CD4-positive, alpha-beta T cell treated with Interleukin-12 subunit alpha and Interleukin-12 subunit beta, for 1 hour (primary cell): ENCODE data around the gene ICAM4.
"Not testable (repeated sequence)": the region's sequence is repeated elsewhere in the genome, so short reads cannot be mapped to it uniquely, and the experiment has no call there.

ENCODE experiments used
- DNase-seq: peaks from one replicate; pipeline ENCODE4 v3.0.0-alpha.2; 2020

Gene ICAM4, protein sequence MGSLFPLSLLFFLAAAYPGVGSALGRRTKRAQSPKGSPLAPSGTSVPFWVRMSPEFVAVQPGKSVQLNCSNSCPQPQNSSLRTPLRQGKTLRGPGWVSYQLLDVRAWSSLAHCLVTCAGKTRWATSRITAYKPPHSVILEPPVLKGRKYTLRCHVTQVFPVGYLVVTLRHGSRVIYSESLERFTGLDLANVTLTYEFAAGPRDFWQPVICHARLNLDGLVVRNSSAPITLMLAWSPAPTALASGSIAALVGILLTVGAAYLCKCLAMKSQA

DNA sequence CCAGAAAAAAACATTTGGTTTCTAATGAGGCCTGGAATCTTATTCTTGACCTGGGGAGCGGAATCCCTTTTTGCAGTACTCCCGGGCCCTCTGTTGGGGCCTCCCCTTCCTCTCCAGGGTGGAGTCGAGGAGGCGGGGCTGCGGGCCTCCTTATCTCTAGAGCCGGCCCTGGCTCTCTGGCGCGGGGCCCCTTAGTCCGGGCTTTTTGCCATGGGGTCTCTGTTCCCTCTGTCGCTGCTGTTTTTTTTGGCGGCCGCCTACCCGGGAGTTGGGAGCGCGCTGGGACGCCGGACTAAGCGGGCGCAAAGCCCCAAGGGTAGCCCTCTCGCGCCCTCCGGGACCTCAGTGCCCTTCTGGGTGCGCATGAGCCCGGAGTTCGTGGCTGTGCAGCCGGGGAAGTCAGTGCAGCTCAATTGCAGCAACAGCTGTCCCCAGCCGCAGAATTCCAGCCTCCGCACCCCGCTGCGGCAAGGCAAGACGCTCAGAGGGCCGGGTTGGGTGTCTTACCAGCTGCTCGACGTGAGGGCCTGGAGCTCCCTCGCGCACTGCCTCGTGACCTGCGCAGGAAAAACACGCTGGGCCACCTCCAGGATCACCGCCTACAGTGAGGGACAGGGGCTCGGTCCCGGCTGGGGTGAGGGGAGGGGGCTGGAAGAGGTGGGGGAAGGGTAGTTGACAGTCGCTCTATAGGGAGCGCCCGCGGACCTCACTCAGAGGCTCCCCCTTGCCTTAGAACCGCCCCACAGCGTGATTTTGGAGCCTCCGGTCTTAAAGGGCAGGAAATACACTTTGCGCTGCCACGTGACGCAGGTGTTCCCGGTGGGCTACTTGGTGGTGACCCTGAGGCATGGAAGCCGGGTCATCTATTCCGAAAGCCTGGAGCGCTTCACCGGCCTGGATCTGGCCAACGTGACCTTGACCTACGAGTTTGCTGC is at the start of gene ICAM4:
ICAM4 (plus strand) TSS at position 153 of the 935 bp plus-strand sequence; CDS start at position 211, 58 bp downstream.
- DNase-seq: peak; percentile 45

DNA sequence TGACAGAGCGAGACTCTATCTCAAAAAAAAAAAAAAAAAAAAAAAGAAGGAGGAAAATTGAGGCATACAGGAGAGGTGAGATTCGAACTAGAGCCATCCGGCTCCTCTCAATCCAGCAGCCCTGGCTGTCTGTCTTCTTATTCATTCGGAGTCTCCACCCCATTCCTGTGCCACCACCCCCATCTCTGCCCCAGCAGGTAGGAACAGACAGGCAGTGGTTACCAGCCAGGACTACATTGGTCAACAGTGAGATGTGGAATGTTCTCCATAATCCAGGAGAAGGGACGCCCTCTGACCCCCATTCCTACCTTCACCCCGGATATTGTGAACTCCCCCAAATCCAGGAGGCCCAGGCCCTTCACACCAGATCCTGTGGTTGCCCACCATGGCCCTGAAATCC is 49.1 kb upstream of the ICAM4 start:
- DNase-seq: no peak

DNA sequence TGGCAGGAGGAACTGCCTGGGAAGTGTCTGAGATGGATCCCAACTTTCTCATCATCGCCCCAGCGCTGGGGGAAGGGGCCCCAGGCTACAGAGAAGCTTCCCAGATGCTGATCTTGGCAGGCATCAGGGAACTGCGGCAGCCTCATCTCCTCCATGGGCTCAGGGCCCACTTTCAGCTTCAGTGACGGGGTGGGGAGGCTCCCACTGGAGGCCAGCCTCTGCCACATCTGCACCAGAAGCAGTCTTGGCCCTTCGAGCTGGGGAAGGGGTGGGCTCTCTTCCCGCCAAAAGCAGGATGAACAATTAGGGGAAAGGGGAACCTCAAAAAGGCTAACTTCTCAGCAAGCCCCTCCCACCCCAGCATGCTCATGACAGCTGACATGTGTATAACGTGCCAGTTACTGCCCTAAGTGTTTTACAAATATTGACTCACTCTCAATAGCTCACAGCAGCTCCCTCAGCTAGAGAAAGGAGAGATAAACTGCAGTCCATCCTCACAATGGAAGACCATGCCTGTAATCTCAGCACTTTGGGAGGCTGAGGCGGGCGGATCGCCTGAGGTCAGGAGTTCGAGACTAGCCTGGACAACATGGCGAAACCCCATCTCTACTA is 48.5 kb upstream of the ICAM4 start:
- no peak for DNase-seq

DNA sequence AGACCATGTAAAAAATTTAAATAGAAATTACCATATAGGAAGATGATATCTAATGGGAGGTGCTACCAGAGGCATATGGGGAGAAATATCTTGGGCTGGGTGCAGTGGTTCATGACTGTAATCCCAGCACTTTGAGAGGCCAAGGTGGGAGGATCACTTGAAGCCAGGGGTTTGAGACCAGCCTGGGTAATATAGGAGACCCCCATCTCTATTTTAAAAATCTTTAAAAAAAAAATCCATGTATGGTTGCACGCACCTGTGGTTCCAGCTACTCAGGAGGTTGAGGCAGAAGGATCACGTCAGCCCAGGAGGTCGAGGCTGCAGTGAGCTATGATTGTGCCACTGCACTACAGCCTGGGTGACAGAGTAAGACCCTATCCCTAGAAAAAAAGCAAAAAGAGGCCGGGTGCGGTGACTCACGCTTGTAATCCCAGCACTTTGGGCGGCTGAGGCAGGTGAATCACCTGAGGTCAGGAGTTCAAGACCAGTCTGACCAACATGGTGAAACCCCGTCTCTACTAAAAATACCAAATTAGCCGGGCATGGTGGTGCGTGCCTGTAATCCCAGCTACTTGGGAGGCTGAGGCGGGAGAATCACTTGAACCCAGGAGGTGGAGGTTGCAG is 44.8 kb upstream of the ICAM4 start:
- not testable (repeated sequence) for DNase-seq

DNA sequence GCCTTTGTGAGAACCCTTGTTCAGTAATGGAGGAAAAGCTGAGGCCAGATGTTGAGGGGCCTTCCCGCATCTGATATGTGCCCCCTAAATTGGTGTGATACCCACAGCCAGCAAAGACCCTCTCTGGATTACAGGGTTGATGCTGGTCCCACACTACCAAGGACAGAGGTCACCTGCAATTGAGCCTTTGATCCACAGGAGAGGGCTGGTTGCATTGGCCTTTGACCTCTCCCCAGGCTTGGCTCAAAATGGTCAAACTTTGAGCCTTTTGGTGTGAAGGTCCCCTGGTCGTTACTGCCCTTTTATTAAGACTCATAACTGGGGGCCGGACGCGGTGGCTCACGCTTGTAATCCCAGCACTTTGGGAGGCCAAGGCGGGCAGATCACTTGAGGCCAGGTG is 43.1 kb upstream of the ICAM4 start:
- DNase-seq: no peak

DNA sequence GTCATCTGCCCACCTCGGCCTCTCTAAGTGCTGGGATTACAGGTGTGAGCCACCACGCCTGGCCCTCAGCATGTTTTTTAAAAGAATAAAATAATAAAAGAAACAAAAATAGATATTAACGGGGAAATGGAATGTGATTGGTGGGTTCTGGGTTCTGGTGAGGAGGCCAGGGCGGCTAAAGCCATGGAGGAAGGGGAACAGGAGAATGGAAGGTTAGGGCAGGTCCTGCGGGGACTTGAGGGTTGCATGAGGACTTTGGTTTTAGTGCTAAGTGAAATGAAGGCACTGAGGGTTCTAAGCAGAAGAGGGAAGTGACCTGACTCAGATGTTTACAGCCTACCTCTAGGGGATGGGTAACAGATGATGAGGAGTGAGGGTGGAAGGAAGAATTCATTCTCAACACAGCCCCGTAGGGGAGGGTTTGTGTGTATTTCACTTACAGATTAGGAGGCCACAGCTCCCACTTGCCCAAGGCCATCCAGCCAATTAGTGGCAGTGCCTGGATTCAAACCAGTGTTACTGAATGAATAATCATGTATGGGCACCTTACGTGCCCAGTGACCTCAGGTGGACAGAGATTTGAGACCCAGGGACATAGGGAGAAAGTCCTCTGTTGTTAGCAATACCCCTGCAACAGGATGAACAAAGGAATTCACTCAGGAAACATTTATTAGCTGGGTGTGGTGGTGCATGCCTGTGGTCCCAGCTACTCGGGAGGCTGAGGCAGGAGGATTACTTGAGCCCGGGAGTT is 41.4 kb upstream of the ICAM4 start:
- no peak for DNase-seq

DNA sequence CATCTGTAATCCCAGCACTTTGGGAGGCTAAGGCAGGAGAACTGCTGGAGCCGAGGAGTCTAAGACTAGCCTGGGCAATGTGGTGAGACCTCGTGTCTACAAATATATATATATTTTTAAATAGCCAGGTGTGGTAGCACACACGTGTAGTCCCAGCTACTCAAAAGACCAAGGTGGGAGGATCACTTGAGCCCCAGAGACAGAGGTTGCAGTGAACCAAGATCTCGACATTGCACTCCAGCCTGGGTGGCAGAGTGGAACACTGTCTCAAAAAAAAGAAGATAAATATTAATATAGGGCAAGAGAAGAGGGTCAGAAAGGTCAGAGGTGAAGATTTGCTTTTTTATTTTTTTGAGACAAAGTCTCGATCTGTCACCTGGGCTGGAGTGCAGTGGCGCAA is 40.2 kb upstream of the ICAM4 start:
- DNase-seq: no peak

DNA sequence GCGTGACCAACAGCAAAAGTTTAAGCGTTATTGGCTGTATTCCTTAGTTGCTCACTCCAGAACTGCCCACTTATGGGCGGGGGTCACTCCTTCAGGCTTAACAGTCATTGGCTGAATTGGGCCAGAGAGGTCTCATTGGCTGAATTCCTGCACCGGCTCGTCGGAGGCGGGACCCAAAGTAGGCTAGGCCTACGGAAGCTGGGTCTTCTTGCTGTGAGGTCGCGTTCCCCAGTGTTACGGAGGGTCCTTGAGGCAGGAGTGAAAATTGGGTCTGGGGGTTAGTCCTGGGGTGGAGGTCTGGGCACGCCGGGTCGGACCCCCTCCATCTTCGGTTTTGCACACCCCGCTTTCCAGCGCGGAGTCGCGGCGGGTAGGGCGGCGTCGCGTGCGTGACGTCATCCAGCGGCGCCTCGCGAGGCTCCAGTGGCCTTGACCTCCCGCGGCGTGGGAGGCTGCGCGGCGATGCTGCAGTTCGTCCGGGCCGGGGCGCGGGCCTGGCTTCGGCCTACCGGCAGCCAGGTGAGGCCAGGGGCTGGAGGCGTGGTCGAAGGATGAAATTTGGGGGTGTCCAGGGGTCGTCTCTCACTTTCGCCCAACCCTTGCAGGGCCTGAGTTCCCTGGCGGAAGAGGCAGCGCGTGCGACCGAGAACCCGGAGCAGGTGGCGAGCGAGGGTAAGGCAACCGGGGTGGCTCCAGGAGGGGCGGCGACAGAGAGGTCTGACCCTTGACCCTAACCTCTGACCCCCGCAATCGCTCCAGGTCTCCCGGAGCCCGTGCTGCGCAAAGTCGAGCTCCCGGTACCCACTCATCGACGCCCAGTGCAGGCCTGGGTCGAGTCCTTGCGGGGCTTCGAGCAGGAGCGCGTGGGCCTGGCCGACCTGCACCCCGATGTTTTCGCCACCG is 34.7 kb upstream of the ICAM4 start, which contains the start of gene MRPL4:
MRPL4 (plus strand) TSS at position 423 of the 903 bp plus-strand sequence; CDS start at position 463, 40 bp downstream.
- DNase-seq: peak; percentile 97

DNA sequence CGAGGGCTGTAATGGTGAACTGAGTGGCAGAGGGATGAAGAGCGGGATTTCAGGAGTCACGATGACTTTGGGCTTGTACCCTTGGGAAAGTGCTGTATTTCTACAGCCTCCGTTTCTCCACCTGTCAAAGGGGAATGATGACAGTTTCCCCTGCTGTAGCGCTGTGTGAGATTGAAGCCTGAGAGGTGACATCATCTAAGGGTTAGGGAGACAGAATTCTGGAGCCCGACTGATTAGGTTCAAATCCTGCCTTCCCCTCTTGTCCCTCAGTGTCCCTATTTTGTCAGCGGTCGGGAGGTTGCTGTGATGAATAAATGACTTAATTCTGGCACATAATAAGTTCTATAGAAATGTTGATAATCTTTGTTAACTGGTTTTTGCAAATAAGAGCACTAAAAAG is 34.0 kb upstream of the ICAM4 start:
- DNase-seq: no peak

DNA sequence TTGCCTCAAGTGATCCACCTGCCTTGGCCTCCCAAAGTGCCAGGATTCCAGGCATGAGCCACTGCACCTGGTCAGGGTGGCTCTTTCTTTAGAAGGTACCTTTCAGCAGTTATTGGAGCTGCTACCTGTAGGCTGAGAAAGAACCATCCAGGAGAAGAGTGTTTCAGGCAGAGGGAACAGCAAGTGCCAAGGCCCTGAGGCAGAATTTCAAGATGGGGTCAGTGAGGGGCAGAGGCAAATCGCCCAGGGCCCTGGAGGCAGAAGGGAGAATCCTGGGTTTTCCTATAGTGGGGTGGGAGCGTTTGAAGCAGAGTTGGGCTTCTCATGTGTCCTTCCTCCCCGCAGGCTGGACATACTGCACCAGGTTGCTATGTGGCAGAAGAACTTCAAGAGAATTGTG is 32.5 kb upstream of the ICAM4 start:
- DNase-seq: no peak

DNA sequence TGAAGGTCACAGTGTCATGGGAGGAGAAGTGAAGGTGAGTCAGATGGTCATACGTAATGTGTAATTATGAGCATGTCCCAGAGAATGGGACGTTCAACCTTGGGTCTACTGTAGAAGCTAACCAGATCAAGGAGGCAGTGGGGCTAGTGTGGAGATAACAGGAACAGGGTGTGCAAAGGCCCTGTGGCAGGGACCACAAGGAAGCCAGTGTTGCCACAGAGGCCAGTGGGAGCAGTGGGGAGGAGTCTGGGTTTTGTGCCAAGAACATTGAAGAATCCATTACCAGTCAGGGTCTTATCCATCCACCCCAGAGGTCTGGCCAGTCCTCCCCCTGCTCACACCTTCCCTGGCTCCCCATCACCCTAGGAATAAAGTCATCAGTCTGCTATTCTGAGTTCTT is 31.4 kb upstream of the ICAM4 start:
- DNase-seq: no peak

DNA sequence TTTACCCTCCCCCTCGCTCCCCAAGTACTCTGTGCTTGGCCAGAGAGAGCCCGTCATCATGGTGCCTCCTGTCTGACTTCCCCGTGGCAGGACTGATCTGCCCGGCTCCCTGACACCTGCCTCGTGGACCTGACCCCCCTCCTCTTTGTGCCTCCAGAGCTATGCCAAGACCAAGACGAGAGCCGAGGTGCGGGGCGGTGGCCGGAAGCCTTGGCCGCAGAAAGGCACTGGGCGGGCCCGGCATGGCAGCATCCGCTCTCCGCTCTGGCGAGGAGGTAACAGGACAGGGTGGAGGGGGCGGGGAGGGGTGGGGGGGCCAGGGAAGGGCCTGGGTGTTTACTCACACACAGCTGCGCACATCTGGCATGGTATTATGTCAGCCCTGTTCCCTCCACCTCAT is 30.2 kb upstream of the ICAM4 start:
- DNase-seq: no peak

DNA sequence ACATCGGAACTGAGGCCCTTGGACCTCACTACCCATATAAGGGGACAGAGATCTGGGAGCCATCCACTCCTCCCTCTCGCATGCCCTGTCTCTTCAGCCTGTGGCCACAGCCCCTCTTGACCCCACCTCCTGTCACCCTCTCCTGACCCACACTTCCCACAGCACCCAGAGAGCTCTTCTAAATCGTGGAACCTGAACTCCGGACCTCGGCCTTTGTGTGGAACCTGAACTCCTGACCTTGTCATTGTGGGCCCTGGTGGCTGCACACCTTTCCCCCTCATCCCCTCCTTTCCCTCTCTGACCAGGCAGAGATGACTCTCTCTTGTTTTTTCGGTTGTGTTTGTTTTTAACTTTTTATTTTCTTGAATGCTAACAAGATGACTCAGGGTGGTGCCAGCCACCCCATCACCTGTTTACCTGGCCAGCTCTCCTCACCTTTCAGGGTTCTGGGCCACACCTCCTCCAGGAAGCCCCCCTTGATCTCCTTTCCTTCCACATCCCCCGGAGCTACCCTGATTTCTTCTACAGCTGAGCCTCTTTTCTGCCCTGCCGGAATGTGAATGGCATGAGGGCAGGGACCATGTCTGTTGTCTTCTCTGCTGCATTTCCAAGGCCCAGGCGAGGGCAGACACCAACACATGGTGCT is 29.7 kb upstream of the ICAM4 start:
- DNase-seq: no peak

DNA sequence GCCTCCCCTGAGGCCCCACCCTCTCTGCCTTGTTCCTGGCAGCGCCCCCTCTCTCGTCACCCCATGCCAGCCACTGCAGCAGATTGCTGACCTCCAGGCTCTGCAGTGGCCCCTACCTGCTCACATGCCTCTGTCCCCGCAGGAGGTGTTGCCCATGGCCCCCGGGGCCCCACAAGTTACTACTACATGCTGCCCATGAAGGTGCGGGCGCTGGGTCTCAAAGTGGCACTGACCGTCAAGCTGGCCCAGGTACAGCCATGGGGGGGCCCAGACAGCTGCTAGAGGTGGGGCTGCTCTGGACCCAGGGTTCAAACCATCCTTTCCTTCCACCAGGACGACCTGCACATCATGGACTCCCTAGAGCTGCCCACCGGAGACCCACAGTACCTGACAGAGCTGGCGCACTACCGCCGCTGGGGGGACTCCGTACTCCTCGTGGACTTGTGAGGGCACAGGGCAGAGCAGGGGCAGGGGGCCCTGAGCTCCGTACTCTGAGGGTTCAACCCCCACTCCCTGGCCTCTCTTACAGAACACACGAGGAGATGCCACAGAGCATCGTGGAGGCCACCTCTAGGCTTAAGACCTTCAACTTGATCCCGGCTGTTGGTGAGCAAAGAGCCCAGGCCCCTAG is 28.6 kb upstream of the ICAM4 start:
- DNase-seq: no peak

DNA sequence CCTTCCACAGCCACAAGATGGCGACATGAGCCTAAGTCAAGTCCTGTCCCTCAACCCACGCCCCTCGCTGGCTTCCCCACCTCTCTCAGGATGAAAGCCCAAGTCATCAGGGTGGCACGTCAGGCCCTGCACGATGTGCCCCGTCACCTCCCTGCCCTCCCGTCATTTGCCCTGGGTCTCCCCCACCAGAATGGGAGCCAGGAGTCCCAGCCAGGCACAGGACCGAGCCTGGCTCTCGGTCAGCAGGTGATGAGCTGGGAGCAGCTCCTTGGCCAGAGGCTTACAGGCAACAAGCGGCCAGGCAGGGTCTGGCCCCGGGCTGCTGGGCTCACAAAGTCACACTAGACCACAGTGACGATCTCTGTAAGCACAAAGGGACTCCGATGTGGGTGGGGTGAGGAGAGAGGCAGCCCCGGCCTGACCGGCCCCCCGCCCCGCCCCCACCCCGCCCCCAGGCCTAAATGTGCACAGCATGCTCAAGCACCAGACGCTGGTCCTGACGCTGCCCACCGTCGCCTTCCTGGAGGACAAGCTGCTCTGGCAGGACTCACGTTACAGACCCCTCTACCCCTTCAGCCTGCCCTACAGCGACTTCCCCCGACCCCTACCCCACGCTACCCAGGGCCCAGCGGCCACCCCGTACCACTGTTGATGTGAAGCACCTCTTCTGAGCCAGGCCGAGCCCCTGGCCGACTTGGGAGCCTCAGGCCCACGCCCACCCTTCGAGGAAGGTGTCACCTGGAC is 27.4 kb upstream of the ICAM4 start:
- DNase-seq: peak; percentile 91

DNA sequence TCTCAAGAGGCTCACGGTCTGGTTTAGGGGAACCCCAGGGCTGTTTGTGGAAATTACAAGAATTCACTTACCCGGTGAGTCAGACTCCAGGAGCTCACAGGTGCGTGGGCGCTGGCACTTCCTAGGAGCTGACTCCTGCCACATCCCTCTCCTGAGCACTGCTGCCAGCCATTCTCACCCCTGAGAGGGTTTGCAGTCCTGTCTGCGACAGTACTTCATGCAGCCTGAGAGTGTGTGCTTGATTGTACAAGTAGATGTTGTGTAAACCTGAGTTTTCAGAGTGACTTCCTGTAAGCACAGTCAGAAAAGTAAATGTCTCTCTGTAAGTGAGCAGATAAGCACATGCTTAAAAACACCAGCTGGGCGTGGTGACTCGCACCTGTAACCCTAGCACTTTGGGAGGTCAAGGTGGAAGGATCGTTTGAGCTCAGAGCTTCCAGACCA is 26.6 kb upstream of the ICAM4 start:
- no peak for DNase-seq

DNA sequence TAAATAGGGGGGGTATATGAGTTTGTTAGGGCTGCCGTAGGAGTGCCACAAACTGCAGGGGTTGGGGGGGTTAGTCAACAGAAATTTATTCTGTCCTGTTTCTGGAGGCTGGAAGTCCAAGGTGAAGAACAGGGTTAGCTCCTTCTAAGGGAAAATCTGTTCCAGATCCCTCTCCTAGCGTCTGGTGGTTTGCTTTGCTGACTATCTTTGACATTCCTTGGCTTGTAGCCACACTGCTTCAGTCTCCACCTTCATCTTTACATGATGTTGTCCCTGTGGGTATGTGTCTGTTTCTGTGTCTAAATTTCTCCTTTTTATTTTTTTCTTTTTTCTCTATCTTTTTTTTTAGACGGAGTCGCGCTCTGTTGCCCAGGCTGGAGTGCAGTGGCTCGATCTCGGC is 24.0 kb upstream of the ICAM4 start:
- no peak for DNase-seq

DNA sequence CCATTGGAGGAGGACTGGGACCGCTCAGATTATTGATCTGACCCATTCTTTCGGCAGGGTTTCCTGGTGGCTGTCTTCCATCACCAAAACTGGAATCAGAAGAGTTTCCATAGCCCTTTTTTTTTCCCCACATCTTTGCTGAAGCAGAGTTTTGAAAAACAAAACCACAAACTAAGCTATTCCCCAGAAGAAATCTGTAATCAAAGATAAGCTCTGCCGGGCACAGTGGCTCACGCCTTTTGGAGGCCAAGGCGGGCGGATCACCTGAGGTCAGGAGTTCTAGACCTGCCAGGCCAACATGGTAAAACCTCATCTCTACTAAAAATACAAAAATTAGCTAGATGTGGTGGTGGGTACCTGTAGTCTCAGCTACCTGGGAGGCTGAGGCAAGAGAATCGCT is 20.0 kb upstream of the ICAM4 start:
- DNase-seq: no peak

DNA sequence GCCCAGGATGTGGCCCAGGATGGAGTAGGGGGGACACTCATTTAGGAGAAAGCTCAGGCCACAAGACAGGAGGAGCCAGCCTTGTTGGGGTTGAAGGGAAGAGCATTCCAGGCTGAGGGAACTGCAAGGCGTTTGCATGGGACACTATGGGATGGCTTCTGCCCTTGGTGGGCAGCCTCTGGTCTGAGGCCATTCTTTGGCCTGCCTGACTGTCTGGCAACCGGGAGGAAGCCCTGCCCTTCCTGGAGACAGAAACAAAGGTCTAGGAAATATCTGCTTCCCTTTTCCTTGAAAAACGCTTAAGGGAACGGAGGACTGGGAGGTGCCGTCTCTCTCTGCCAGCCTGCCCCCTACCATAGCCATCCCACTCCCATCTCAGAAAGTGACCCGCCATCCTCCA is 18.7 kb upstream of the ICAM4 start:
- no peak for DNase-seq
